Panc1 (cell line): ENCODE results near the gene RNF167.
"Not testable (repeated sequence)": the region's sequence is repeated elsewhere in the genome, so short reads cannot be mapped to it uniquely, and the experiment has no call there.

ENCODE experiments used
- REST ChIP-seq, 2 experiments: IDR thresholded peaks; 2 replicates each; pipeline ENCODE4 v1.6.1; 2011 to 2012; ENCODE audit warnings: low read depth in 2 of 2, control low read depth in 1 of 2, low read length in 1 of 2, mild to moderate bottlenecking in 1 of 2, moderate library complexity in 1 of 2; ENCODE audit not compliant: insufficient read depth in 1 of 2
- TCF7L2 ChIP-seq: IDR thresholded peaks from 2 replicates; pipeline ENCODE4 v1.6.1; 2011; ENCODE audit warnings: mild to moderate bottlenecking, low read depth, low read length, inconsistent platforms
- TF ChIP-seq, protein P1 (sequence below): fragments of 450-650 bp; IDR thresholded peaks from 2 replicates; pipeline ENCODE4 v1.5.1; 2017; ENCODE audit warnings: mild to moderate bottlenecking

GRCh38 chr17:4906642-4907041 is 33.4 kb upstream of the RNF167 start:
- TF ChIP-seq, protein P1, sequence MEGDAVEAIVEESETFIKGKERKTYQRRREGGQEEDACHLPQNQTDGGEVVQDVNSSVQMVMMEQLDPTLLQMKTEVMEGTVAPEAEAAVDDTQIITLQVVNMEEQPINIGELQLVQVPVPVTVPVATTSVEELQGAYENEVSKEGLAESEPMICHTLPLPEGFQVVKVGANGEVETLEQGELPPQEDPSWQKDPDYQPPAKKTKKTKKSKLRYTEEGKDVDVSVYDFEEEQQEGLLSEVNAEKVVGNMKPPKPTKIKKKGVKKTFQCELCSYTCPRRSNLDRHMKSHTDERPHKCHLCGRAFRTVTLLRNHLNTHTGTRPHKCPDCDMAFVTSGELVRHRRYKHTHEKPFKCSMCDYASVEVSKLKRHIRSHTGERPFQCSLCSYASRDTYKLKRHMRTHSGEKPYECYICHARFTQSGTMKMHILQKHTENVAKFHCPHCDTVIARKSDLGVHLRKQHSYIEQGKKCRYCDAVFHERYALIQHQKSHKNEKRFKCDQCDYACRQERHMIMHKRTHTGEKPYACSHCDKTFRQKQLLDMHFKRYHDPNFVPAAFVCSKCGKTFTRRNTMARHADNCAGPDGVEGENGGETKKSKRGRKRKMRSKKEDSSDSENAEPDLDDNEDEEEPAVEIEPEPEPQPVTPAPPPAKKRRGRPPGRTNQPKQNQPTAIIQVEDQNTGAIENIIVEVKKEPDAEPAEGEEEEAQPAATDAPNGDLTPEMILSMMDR, result not testable (repeated sequence)
- not testable (repeated sequence) for TF ChIP-seq TCF7L2; REST (IDR thresholded peaks at IDR 0.05; ENCODE audit: insufficient read depth in 1 of 2, low read depth in 2 of 2, low read length in 1 of 2)
